Lower leg skin (tissue), 4 donors: ENCODE data around the gene NFKBIB. TPM values are rescaled to one million over a fixed set of nuclear protein-coding genes. Genes with fewer than 3 reads are reported as not detected.

Experiments used
- DNase-seq, 2 donors: peaks; one replicate each; pipeline ENCODE4 v3.0.0-alpha.2; 2019; ENCODE audit warnings: low spot score in 2 of 2
- H3K4me3 ChIP-seq: fragments of 200-600 bp; sonication (generic); 2 replicates; pipeline ENCODE4 v1.5.1; 2017; ENCODE audit warnings: mild to moderate bottlenecking, low read depth; ENCODE audit not compliant: poor library complexity, severe bottlenecking
- CTCF ChIP-seq, 3 donors: fragments of 450-650 bp; IDR thresholded peaks; one replicate each; pipeline ENCODE4 v1.5.1; 2016; ENCODE audit warnings: antibody characterized with exemption in 3 of 3, mild to moderate bottlenecking in 3 of 3, moderate library complexity in 2 of 3
- POLR2A ChIP-seq, 2 donors: fragments of 450-650 bp; IDR thresholded peaks; one replicate each; pipeline ENCODE4 v1.6.1; 2016 to 2017; ENCODE audit warnings: antibody characterized with exemption in 2 of 2, mild to moderate bottlenecking in 1 of 2, moderate library complexity in 1 of 2
- WGBS, 2 donors: methylation state at CpG; one replicate each; pipeline ENCODE4 v1.1.5; 2018; 5-methylcytosine and 5-hydroxymethylcytosine counted together
- intact Hi-C: fragments of 100-400 bp; cut with DNase I; formaldehyde crosslinking; loops from one replicate; pipeline ENCODE4 v1.15.0; 2023; ENCODE audit warnings: low total_unique reads
- total RNA-seq, 4 donors: library from RNA; depleted of rRNA; stranded (reverse); fragments of >200 nt; gene quantifications; one replicate each; pipeline ENCODE4 v1.1.0, GENCODE V29; 2016

NFKBIB gene
- total RNA-seq, 4 donors from 2014 or later, result 26.9 to 51.2 (median 31.5) TPM

GRCh38 chr19:38912600-38913514 lies 13.1 kb downstream of the NFKBIB start:
- DNase-seq, result no peak
- 65 to 76% methylated on average over 12 of the region's 12 CpGs for WGBS, 2 donors
- intact Hi-C loops, result no loop called here
- no peak overlapping the region for H3K4me3 ChIP-seq
- TF ChIP-seq CTCF (IDR thresholded peaks at IDR 0.05) (no peak), POLR2A (IDR thresholded peaks at IDR 0.05) (no peak)

- no peak overlapping the region for H3K4me3 ChIP-seq
- intact Hi-C loops, result no loop called here
- 94 to 96% methylated on average over 8 of the region's 8 CpGs for WGBS, 2 donors
- no peak for DNase-seq
- TF ChIP-seq POLR2A (IDR thresholded peaks at IDR 0.05), result no peak
- no peak for TF ChIP-seq CTCF (IDR thresholded peaks at IDR 0.05)
These were observed 14.2 kb downstream of the NFKBIB start for GRCh38 chr19:38913958-38914357.

- no peak for DNase-seq
These were observed 15.9 kb downstream of the NFKBIB start for GRCh38 chr19:38915329-38916321.

GRCh38 chr19:38917516-38917915 lies 17.7 kb downstream of the NFKBIB start:
- no peak for TF ChIP-seq CTCF (IDR thresholded peaks at IDR 0.05)
- no peak for TF ChIP-seq POLR2A (IDR thresholded peaks at IDR 0.05)
- DNase-seq, result no peak
- intact Hi-C loops, result no loop called here
- 75 to 85% methylated on average over 9 of the region's 9 CpGs for WGBS, 2 donors
- H3K4me3 ChIP-seq, result no peak overlapping the region

More at GRCh38 chr19:38915329-38916321, 15.9 kb downstream of the NFKBIB start:
- intact Hi-C loops, result no loop called here
- TF ChIP-seq CTCF (IDR thresholded peaks at IDR 0.05) (no peak), POLR2A (IDR thresholded peaks at IDR 0.05) (no peak)
- H3K4me3 ChIP-seq, result no peak overlapping the region
- 87 to 90% methylated on average over 37 to 38 of the region's 44 CpGs for WGBS, 2 donors

- WGBS, 2 donors, result 73% methylated on average over 12 to 13 of the region's 13 CpGs
- DNase-seq, result no peak
- TF ChIP-seq CTCF (IDR thresholded peaks at IDR 0.05) (no peak), POLR2A (IDR thresholded peaks at IDR 0.05) (no peak)
- intact Hi-C loops, result no loop called here
- H3K4me3 ChIP-seq, result no peak overlapping the region
These were observed 18.2 kb downstream of the NFKBIB start for GRCh38 chr19:38917921-38918491.
